G401.6 (cell line): ENCODE data around the gene CUEDC1.

Experiments used
- FAIRE-seq: peaks from 2 replicates; lab custom pipeline; 2012; peaks lifted over from hg19 to GRCh38; lab: Jason Lieb, UNC

The CUEDC1 gene, protein sequence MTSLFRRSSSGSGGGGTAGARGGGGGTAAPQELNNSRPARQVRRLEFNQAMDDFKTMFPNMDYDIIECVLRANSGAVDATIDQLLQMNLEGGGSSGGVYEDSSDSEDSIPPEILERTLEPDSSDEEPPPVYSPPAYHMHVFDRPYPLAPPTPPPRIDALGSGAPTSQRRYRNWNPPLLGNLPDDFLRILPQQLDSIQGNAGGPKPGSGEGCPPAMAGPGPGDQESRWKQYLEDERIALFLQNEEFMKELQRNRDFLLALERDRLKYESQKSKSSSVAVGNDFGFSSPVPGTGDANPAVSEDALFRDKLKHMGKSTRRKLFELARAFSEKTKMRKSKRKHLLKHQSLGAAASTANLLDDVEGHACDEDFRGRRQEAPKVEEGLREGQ

GRCh38 chr17:57955183-57955931, at the start of gene CUEDC1:
Gene CUEDC1 (minus strand): TSS chr17:57955412. CDS start chr17:57885564, 69,848 bp downstream.
- FAIRE-seq = no peak

DNA sequence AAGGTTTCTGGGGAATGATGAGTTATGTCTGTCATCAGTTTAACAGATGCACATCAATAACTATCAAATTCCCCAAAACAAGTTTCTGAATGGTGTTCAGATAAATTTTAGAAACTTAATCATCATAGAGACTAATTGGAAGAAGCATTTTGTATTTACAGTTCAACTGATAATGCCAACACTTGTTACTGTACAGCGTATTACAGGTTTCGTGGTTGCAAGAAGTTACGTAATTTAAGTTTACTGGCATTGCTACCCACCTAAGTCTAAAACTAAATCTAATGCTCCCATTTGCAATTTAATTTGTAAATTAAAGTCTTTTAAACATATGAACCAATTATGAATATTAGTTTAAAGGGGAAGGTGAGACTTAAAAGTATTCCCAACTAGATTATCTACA, 48.8 kb upstream of the CUEDC1 start:
- no peak for FAIRE-seq

GRCh38 chr17:58002973-58003372, 47.8 kb upstream of the CUEDC1 start:
- no peak for FAIRE-seq

GRCh38 chr17:58002154-58002948, 47.1 kb upstream of the CUEDC1 start:
- no peak for FAIRE-seq

GRCh38 chr17:58001461-58002124, 46.4 kb upstream of the CUEDC1 start:
- peak; percentile 46 for FAIRE-seq

GRCh38 chr17:57999496-58000017, 44.3 kb upstream of the CUEDC1 start:
- peak; percentile 95 for FAIRE-seq

GRCh38 chr17:57999010-57999495, 43.8 kb upstream of the CUEDC1 start:
- no peak for FAIRE-seq

- no peak for FAIRE-seq
Observed at GRCh38 chr17:57997085-57997809, 42.0 kb upstream of the CUEDC1 start.

- peak; percentile 83 for FAIRE-seq
Observed at GRCh38 chr17:57995076-57995956, 40.1 kb upstream of the CUEDC1 start.

DNA sequence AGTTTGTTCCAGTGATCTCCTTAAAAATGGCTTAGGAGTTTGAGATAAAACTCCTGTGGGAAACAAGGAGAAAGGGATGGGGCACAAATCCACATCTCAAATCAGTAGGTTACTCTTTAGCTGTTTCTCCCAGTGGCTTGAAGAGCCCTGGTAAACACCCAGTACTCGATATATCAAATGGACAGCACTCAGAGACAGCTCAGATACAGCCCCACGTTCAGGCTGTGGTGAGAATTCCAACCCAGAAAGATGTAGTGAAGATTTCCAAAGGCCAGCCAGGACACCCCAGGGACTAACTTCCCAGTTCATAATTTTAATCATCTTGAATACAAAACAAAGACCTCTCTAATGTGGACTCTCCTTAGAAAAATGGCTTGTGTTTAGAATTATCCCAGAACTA, 39.2 kb upstream of the CUEDC1 start:
- FAIRE-seq = no peak

- FAIRE-seq = no peak
Observed at GRCh38 chr17:57993471-57994365, 38.5 kb upstream of the CUEDC1 start.

DNA sequence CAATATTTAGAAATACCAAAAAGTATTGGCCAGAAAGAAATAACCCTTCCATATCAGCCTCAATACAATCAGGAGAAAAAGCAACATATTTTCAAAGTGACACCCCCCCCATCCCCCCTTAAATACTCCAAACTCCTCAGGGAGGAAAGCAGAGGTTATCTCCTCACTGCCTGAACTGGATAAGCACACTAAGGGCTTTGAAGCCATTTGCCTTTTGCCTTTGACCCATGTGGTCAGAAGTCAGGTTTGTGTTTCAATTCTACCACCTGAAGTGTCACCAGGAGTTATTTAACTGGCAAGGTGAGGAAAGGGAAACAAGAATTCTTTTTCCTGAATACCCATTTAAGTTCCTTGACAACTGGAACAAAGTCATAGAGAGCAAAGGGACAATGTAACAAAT, 36.3 kb upstream of the CUEDC1 start:
- no peak for FAIRE-seq

- FAIRE-seq = peak; percentile 40
Observed at GRCh38 chr17:57990037-57990436, 34.8 kb upstream of the CUEDC1 start.

- FAIRE-seq = peak; percentile 52
Observed at GRCh38 chr17:57988301-57989250, 33.4 kb upstream of the CUEDC1 start.

DNA sequence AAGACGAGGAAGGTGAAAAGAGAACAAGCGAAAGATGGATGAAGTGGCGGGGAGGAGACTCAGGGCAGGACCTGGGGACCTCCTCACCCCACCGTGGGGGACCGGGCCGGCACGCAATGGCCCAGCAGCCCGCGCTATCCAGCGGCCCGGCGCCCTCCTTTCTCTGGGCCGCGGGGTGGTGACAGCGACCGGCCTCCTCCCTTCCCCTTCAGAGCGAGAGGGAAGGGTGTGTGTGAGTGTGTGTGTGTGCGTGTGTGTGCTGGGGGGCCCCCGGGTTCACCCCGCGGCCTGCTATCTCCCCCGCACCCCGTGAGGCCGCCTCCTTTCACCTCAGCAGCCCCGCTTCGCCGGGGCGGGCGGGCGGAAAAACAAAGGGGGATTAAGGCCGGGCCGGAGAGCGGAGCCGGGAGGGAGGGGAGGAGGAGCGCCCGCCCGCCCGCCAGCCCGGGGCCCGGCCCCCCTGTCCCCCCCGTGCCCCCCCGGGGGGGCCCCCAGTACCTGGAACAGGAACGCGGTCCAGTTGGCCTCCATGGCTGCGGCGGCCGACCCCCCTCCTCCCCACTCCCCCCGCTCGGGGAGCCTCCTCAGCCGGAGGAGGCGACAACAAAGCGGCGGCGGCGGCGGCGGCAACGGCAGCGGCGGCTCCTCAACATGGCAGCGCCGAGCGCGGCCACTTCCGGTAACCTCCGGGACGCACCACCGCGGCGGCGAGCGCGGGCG, 32.5 kb upstream of the CUEDC1 start, which contains the start of gene VEZF1:
VEZF1 (minus strand) TSS at position 674 of the 720 bp plus-strand sequence; CDS start at position 531, 143 bp downstream.
- no peak for FAIRE-seq

- no peak for FAIRE-seq
Observed at GRCh38 chr17:57986841-57987580, 31.8 kb upstream of the CUEDC1 start.
